Muscle of arm (tissue), 12 donors: ENCODE measurements around the gene TSACC. TPM values are rescaled to one million over a fixed set of nuclear protein-coding genes. Genes with fewer than 3 reads are reported as not detected.

ENCODE experiments used
- DNase-seq: peaks from one replicate; pipeline ENCODE4 v3.0.0-alpha.2; 2013
- polyA plus RNA-seq, 12 donors: library from polyadenylated mRNA; unstranded; fragments of 120-200 nt; gene quantifications; one replicate each; pipeline ENCODE4 v1.2.1, GENCODE V29; 2013; ENCODE audit not compliant: insufficient read length in 12 of 12

TSACC gene
- polyA plus RNA-seq, 12 donors, result 0.60 to 1.4 (median 0.89) TPM; not detected in 2

DNA sequence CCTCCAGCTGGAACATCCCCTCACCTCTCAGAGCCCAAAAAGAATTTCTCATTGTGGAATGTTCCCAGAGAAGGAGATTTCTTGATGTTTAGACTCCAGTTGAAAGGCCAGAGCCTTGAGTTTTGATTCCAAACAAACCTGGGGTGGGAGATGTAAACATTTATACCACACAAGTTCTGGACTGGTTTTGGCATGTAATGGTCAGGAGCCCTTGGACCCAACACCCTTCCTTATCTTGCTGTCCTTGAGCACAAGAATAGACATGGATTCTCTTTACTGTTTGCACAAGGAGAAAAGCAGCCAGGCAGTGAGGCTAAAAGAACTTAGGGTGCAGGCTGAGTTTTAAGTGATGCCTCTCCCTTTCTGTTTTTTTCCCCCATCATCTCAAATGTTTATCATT is 35.2 kb downstream of the TSACC start:
- DNase-seq, result no peak

DNA sequence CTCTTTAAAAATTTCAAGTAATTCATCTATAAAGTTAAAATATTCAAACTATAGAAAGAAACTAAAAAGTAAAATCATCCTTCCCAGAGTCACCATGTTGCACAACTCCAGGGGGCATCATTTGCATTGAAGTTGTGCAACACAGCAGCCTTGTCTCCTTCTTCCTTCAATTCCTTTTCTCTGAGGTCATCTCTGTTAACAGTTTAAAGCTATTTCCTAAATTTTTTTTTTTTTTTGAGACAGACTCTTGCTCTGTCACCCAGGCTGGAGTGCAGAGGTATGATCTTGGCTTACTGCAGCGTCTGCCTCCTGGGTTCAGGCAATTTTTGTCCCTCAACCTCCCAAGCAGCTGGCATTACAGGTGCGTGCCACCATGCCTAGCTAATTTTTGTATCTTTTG is 37.8 kb downstream of the TSACC start:
- no peak for DNase-seq

DNA sequence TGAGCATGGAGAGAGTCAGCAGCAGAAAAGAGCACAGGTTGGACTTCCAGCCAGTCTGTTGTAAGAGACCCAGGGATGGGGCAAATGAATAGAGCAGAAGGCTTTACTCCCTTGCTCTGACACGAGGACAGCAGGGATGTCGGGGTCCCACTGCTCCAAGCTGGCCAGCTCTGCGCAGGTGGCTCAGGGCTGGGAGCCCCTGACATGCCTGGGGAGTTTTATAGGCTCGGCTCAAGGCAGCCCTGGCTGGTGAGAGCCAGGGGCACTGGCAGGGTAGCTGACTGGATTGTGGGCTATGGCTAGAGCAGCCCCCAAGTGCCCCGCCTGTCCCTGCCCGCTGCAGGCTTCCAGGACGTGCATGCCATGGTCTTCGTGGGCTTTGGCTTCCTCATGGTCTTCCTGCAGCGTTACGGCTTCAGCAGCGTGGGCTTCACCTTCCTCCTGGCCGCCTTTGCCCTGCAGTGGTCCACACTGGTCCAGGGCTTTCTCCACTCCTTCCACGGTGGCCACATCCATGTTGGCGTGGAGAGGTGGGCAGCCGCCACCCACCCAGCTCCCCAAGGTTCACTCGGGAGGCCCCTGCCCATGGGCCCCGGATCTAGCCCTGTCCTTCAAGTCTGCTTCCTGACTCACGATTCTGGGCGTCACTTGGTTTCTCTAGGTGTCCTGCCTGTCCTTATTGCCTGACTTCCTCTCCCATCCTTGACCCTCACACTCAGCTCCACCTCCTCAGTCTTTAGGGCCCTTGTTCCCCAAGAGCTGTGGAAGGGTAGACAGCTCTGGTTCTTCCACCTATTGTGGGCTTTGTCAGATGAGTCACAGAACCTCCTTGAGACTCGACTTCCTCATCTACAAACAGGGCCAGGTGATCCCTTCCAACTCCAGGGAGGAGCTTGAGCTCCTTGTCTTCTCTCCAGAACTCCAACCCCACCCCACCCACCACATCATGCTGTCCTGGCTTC is 38.9 kb downstream of the TSACC start:
- DNase-seq, result no peak

DNA sequence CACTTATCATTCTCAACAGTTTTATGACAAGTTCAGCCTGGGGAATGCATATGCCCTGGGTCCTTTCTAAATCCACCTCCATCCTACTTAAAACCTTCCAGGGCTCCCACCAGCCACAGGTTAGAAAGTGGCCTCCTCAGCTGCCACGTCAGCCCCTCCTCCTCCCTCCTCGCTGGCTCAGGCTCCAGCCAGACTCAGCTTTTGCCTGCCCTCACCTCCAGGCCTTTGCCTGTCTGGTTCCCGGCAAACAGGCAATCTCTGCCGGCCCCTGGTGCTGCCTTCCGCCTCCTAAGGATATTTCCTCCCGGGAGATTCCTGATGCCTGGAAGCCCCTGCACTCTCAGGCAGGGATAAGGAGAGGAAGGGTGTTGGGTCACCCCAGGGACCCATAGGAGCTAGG is 40.2 kb downstream of the TSACC start:
- DNase-seq, result no peak

DNA sequence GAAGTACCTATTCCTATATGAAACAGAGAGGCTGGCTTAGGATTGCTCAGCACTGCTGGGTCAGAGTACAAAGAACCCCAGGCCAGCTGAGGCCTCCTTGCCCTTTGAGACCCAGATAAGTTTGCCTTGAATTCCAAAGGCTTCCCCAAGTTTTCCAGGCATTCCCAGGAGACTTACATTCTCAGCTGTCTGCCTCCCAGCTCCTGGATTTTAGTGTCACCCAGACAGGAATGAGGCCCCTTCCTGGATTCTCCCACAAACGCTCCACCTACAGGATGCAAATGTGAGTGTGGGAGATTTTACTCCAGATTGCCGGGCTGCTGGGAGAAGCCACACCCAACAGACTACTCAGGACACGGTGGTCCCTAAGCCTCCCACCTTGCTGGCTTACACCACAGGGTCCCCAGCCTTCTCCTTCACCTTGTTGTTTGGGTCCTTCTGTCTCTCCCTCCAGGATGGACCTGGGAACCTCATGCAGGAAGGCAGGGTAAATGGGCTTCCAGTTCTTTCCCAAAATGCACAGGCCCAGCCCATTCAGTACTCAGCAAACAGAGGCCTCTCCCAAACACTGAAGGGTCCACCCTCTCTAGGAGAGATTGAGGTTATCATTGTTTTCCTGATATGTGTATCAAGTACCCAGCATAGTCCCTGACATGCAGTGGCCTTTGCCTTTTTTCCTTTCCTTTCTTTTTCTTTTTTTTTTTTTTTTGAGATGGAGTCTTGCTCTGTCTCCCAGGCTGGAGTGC is 41.3 kb downstream of the TSACC start:
- no peak for DNase-seq

DNA sequence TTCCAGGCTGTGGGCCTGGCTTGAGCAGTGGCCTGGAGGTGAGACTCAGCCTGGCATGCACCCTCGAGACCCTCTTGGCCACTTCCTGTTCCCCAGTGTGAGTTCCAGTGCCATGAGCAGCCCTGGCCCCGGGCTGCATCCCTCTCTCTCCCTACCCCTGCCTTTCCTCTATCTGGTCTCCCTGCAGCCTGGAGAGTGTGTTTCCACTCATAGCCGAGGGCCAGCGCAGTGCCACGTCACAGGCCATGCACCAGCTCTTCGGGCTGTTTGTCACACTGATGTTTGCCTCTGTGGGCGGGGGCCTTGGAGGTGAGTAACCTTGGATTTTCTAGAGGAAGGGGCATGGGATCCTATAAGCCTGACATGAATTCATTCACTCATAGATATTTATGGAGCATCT is 44.2 kb downstream of the TSACC start:
- no peak for DNase-seq

DNA sequence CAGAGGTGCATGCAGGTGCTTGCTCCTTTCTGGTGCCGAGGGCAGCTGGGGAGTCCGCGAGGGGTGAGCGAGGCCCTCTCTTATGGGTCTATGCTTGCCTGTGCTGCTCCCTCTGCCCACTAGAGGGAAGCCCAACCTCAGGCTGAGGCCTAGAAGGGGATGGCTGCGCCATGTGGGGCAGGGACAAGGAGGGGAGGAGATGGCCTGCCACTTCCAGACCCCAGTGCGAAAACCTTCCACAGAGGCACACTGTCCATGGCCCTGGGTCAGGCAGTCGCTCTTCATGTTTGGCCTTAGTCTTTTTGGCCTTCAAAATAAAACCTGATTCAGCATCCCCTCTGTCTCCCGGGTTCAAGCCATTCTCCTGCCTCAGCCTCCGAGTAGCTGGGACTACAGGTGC is 44.7 kb downstream of the TSACC start:
- peak; percentile 32 for DNase-seq

DNA sequence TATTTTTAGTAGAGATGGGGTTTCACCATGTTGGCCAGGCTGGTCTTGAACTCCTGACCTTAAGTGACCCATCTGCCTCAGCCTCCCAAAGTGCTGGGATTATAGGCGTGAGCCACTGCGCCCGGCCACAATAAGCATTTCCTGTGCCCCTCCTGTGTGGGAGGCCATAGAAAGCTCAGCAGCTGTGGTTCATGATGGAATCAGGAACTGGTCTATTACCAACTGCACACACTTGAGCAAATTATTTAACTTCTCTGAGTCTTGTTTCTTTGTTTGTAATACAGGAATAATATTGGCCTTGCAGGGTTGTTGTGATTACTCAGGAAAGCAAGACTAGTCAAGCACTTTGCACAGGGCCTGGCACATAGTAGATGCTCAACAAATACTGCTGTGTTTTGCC is 45.7 kb downstream of the TSACC start:
- no peak for DNase-seq

DNA sequence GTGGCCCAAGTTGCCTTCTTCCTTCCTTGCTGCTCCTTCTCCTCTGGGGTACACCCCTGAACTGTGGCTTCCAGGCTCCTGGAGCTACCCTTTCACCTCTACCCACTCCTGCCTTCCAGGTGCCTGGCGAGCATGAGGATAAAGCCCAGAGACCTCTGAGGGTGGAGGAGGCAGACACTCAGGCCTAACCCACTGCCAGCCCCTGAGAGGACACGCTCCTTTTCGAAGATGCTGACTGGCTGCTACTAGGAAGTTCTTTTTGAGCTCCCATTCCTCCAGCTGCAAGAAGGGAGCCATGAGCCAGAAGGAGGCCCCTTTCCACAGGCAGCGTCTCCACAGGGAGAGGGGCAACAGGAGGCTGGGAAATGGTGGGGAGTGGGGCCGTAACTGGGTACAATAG is 46.3 kb downstream of the TSACC start:
- DNase-seq, result no peak

DNA sequence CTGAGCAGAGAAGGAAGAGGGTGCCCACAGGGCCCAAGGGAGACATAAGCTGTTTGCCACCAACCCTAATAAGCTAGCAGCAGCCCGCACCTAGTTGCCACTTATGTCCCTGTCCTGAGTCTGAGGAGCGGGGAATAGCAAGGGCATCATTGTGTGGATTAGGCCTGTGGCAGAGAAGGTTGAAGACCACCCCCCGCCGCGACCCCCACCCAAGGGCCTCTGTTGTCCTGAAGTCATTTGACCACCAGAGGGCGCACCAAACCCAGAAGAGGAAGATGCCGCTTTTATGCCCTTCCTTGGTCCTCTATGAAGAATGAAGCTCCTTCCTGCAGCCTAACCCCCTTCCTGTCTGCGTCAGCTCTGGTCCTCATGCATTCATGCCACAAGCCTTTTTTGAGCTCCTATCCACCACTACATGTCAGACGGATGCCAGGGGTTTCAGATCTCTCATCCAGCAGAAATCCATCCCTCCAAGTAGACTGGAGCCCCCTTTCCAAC is 47.3 kb downstream of the TSACC start:
- peak; percentile 55 for DNase-seq

DNA sequence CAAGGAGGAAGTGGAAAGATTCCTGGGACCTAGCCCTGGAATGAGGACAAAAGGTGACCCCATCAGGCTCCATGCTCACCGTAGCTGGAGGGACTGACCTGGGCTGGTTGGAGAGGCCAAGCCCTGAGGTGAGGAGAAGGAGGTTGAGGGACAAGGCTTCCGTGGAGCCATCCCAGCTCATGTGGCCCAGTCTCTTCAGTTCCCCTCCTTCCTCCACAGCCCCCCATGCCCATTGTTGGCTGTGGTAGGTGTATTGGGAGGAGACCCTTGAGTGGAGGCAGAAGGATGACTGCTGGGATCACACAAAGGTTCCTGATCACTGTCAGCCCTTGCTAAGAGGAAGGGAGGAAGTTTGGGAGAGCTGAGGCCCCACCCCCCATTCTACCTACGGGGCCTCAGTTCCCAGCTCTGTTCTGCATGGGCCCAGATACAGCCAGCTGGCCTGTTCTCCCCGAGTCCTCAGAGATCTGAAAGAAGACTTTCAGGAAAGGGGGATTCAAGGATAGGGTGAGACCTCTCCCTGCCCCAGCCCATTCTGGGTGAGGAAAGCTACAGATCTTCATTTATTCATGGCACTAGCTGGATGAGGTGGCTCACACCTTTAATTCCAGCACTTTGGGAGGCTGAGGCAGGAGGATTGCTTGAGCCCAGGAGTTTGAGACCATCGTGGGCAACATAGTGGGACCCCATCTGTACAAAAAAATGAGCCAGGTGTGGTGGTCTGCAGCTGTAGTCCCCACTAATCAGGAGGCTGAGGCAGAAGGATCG is 48.0 kb downstream of the TSACC start:
- DNase-seq, result no peak

DNA sequence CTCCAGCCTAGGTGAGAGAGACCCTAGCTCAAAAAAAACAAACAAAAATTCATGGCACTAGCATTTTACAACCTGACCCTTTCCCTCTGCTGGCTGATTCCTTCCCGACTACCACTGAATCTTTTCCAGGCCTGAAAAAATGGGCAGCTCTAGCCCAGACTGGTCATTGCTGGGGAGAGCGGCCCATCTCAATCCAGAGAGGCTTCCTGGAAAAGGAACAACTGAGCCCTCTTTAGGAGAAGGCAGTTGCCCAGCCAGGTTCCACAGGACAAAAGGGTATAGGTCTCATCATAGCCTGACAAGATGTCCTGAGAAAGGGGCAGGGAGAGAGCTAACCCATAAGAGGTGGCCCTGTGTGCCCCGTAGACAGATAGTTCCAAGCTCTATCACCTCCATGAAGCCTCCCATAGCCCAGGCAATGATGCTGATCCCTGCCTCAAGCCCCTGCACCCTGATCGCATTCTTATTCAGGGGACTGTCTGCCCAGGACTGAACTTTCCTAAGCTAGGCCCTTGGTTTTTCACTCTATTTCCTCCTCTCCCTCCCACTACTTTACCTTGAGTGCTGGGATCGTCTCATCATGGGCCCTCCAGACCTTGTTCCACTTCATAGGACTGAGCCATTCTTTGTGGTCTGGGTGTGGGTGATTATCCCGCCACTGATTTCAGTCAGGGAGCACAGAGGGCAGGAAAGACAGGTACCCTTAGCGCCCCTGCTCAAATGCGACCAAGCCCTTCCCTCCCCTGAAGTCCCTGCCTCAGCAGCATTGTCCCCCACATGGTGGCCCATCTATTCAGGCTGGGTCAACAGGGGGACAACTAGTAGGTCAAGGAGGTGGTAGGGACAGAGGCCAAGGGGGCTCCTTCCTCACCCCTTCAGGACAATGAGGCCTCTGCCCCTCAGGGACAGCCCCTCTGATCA is 48.9 kb downstream of the TSACC start:
- DNase-seq, result no peak

DNA sequence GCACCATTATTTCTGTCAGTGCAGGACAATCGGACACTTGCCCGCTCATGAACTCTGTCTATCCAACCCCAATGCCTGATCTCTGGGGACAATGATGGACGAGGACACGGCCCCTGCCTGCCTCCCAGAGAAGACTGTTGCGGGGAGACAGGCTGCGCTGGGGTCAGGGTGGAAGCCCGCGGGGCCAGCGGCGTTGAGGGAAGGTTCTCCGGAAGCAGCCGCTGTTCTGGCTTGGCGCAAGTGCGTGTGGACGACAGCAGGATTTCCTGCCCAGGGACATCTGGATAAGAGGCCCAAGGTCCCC is 49.5 kb downstream of the TSACC start:
- no peak for DNase-seq

DNA sequence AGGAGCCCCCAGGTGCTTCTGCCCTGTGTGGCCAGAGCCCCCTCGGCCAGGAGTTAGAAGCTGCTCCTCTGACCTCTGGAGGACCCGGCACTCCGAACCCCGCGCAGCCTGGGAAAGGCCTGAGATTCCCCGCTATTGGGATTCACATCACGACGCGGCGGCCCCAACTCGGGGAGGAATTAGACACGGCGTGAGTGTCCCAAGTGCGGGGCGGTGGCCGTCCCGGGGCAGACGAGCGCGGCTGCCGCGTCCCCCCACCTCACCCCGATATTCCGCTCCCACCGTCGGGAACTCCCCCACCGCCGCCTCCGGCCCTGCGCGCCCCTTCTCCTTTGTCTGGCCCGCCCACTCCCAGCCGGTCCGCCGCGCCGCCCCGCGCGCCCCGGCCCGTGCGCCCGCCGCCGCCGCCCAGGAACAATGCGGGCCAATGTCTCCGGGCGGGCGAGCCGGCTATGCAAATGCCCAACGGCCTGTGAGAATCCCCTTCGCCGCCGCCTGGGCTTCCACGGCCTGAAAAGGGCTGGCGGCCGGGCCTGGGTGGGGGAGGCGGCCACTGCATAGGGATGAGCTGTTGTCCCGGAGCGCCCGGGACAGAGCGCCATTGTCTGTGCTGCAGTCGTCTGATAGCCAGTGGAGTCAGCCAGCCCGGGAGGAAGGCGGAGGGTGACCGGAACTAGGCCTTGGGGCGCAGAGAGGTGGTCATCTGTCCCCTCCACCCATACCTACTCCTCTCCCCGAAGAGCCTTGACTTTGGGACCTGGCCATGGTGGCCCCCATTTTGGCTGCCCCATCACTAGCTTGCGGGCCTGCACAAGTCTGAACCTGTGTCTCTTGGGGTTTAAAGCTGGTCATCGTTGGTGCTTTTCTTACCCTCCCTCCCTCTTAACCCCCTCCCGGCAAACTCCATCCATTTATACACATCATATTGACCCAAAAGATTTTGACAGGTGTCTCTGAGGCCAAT is 50.1 kb downstream of the TSACC start:
- no peak for DNase-seq

DNA sequence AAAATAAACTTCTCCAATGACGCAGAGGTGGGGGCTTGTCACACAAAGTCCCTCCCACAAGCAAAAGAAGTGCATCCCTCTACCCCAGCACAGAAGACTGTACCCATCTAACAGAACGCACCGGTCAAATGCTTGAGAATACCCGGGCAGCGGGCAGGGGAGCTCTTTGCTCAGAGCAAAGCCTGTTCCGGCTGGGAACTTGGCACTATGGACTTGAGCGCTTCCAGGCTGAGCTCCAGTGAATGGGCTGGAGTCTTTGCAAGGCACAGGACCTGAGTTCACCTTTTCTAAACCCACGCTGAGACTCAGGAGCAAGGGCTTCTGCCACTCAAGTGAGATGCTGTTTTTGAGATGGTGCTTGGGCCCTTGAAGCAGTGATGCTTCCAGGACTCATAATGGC is 51.0 kb downstream of the TSACC start:
- no peak for DNase-seq

DNA sequence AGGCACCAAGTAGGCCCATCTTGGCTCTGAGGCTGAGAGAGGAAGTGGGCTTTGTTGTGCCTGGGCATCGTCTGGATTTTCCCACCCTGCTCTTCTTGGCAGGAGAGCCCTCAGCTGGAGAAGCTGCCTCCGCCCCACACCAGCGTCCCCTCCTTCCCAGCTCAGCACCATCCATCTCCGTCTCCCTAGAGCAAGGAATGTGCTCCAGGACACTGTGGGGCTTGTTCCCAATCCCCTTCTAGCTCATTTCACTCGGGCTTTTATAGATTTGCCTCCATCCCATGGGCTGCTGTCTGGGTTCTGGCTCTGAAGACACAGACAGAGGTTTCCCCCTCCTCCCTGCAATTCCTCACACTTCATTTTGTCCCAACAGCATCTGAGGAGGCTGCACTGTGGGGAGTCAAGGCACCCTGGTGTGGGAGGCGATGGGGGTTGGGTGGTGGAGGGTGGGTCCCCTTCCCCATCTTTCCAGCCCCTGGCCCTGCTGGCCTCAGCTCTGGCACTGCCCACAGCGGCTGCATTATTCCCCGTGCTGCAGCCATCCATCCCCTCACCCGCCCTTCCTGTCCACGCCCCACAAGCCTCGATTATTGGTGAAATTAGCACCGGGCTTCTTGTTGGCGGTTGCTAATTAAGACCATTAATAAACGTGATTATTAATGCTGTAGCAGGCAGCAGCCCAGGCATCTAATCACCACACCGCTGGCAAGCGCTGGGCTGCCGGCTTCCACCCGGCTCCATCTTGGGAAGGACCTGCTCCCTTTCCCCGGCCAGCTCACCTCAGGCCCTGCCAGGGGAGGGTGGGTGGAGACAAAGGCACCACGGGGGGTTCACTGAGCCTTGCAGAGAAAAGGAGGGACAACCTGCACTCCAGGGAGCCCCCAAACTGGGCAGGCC is 52.4 kb downstream of the TSACC start:
- DNase-seq, result no peak

DNA sequence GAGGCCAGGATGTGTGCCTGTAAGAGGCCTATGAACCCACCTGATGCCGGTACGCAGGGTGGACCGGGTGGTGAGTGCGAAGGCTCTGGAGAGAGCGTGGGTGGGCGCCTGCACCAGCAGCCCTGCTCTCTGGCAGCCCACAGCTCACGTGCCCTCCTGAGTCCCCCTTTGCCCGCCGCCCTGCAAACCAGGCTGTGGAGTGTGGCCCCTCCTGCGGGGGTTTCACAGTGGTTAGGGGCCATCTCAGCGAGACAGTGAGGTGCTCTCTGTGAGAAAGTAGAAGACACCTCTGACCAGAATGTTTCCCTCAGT is 53.0 kb downstream of the TSACC start:
- DNase-seq, result no peak

DNA sequence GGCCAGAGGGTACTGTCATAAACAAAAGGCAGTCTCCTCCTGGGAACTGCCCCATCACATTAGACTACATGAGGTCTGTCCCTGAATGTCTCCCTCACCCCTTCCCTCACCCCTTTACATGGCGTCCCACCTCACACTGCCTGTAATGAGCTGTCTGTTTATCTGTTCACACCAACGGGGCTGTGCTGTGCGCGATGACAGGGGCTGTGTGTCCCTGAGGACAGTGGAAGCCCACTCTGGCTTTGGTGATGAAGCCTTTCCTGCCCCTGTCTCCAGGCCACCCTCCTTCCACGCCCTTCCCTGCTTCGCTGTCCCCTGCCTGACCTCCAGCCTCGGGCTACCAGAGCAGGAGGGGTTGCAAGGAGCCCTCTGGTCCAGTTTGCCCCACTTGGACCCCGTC is 53.4 kb downstream of the TSACC start:
- no peak for DNase-seq

DNA sequence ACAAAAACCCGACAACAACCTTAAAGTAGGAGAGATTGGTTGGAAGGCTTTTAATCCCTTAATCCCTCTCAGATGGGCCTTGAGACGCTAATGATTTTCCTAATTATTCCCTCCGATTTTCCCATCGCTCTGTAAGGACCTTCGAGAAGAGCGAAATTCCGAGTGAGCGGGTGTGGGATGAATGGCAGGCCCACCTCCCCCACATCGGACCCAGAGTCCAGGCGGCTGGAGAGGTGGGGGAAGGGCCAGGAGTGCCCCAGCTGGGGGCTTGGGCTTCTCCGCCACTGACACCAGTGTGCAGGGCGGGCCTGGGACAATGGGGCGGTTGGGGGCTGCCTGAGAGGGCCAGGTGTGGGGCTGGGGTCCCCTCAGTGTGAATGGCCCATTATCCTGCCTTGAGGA is 54.1 kb downstream of the TSACC start:
- DNase-seq, result no peak
